H1 (cell line): ENCODE measurements around the gene BCL3. TPM values are rescaled to one million over a fixed set of nuclear protein-coding genes. Genes with fewer than 3 reads are reported as not detected.

Experiments
- CHD1 ChIP-seq: IDR thresholded peaks from 2 replicates; pipeline ENCODE4 v1.6.1; 2012; ENCODE audit warnings: low read depth, low read length, improper control_type of control experiment
- SAP30 ChIP-seq: fragments of 300-600 bp; sonication (generic); IDR thresholded peaks from 2 replicates; pipeline ENCODE4 v1.7.1; 2012; ENCODE audit warnings: low read length, moderate library complexity, mild to moderate bottlenecking, inconsistent platforms; ENCODE audit not compliant: insufficient read depth, insufficient replicate concordance
- polyA plus RNA-seq, 7 experiments: library from polyadenylated mRNA; depleted of rRNA in 3 of 7; stranded (reverse) in 5 of 7; unstranded in 2 of 7; fragments of >200 nt in 5 of 7; fragments of 200-250 nt in 2 of 7; gene quantifications; 1 replicate in 5 of 7; 2 replicates in 1 of 7; 4 replicates in 1 of 7; pipeline versions ENCODE4 v1.2.1 to v1.2.3, GENCODE V29; 2011 to 2013; ENCODE audit warnings: missing spikeins in 2 of 7, mixed read lengths in 2 of 7
- total RNA-seq: library from RNA; stranded (reverse); fragmentation: NEBNext Ultra II Directional; extraction: Animal tissue kit (Norgen Biotek cat#: 25700); gene quantifications from 2 replicates; pipeline ENCODE4 v1.2.1, GENCODE V29; 2021

Gene BCL3
- total and polyA plus RNA-seq, 2 of the 8 experiments (the other 6 are each of a cell fraction or from before 2014, with no cell fraction given): 0.88 to 2.4 TPM

GRCh38 chr19:44753932-44754749 is 5.6 kb downstream of the BCL3 start (continued):
- TF ChIP-seq SAP30 (no peak), CHD1 (no peak)
